ENCODE results near the gene C9orf85.
A peak's percentile ranks its signal among the peaks of the same experiment; 100 is the strongest.
"Not testable (repeated sequence)": the region's sequence is repeated elsewhere in the genome, so short reads cannot be mapped to it uniquely, and the experiment has no call there.

C9orf85 gene, protein sequence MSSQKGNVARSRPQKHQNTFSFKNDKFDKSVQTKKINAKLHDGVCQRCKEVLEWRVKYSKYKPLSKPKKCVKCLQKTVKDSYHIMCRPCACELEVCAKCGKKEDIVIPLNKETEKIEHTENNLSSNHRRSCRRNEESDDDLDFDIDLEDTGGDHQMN

DNA sequence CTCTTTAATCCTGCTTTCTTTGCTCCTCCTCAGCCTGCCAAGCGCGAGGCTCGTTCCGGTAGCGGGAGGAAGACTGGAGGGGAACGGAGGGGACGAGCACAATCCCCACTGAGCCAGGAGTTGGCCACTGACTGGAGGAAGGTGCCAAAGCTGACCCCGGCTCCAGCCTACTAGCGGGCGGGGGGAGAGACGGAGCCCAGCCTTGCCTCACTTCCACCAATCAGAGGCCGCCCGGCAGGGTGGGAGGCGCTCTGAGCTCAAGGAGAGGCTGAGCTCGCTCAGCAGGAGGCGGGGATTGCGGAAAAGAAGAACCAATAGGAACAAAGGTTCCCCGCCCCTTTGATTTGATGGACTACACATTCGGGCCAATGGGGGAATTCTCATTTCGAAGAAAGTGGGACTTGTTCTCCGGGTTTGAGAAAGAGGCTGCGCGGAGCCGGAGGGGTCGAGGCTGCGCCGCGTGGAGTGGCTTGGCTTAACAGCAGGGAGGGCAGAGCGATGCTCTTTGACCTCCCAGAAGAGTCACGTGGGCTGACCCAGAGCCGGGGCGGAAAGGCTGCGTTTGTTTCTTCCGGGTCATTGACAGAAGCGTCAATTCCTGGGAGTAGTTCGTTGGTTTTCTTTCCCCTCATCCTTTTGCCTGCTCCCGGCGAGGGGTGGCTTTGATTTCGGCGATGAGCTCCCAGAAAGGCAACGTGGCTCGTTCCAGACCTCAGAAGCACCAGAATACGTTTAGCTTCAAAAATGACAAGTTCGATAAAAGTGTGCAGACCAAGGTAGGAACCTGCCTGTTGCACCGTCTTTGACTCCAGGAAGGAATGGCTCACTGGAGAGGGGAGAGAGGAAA, at the start of gene C9orf85, which contains the start of gene ABHD17B:
Gene C9orf85, plus strand, starts transcription at position 579 of the 847 bp plus-strand sequence. Its CDS starts 96 bp downstream, at position 675.
Gene ABHD17B, minus strand, starts transcription at position 133 of the 847 bp plus-strand sequence. CDS start 36,113 bp downstream, outside the sequence.
- peak; percentile 97 for DNase-seq

DNA sequence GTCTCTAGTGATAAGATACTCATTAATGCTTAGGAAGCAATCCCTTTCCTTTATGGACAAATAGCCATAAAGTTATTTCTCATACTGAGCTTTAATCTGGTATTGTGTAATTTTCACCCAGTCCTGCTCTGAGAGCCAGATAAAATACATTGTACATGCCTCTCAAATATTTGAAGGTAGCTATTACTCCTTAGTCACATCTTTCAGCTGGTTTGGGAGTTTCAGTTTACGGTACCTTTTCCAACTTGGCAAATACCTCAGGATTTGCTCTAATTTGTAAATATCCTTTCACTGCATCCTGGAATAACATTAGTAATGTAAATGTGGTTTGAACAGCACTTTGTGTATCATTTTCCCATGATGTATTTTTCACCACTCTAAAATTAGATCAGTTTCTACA, 47.8 kb upstream of the C9orf85 start:
- no peak for DNase-seq

DNA sequence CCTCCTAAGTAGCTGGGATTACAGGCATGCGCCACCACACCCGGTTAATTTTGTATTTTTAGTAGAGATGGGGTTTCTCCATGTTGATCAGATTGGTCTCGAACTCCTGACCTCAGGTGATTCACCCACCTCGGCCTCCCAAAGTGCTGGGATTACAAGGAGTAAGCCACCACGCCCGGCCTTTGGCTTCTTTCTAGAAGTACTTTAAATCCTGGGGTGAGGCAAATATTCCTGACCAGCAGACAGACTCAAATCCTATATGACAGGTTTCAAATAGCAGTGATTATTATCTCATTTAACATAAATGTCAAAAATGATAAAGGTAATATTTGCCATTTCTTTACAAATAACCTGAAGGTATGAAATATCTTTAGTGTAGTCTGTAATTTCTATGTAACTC, 36.1 kb upstream of the C9orf85 start:
- DNase-seq: no peak

DNA sequence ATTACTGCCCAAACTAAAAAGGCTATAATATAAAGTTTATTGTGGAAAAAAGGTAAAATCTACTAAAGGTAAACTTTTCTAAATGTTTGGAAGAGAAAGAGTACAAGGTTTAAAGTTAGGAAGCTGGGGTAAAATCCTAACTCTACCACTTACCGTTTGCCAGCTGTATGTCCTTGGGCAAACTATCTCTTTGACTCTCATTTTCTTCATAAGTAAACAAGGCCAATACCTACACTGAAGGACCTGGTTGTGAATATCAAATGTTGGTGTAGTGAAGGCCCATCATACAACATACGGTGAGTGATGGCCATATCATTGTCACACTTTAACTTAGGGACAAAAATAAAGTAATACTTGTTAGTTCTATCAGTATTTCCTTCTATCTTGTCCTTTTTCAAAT, 35.3 kb upstream of the C9orf85 start:
- DNase-seq: no peak

DNA sequence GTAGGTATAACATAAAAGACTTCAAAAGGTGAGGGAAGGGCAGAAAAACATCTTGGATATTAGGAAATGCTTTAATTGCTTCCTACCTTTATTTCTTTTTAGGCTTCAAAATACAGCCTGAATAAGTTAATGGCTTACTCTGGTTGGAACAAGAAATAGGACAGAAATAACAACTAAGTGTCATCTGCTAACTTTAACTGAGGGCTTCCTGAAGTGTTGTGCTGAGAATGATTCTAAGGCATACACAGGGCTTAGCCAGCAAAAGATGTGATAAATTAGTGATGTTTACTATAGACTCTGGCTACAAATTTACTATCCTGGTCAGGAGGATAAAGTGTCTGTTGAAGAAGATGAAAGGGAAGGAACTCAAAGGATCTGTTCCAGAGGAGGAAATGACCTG, 34.6 kb upstream of the C9orf85 start:
- no peak for DNase-seq

DNA sequence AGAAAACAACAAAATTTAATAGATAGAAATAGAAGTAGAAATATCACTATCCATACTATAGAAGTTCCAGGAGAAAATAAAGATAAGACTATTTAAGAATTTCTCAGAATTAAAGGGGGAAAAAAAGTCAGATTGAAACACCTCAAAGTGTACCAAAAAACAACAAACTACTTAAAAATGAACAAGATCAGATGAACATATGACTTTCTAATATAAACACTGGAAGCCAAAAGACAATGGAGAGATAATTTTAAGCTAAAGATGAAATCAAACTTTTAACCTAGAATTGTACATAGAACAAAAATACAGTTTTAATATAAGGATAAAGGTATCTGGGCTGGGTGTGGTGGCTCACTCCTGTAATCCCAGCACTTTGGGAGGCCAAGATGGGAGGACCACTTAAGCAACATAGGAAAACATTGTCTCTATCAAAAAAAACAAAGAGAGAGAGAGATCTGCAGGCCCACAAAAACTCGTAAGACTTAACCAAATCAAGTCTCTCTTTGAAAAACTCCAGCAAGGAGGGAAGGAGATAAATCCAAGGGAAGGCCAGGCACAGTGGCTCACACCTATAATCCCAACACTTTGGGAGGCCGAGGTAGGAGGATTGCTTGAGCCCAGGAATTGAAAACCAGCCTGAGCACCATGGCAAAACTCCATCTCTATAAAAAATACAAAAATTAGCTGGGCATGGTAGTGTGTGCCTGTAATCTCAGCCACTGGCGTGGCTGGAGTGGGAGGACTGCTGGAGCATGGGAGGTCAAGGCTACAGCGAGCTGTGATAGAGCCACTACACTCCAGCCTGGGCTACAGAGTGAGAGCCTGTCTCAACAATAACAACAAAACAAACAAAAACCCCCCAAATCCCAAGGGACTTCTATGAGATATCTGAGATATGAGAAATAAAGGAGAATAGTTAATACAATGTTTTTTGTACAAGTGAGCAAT, 32.8 kb upstream of the C9orf85 start:
- DNase-seq: no peak

DNA sequence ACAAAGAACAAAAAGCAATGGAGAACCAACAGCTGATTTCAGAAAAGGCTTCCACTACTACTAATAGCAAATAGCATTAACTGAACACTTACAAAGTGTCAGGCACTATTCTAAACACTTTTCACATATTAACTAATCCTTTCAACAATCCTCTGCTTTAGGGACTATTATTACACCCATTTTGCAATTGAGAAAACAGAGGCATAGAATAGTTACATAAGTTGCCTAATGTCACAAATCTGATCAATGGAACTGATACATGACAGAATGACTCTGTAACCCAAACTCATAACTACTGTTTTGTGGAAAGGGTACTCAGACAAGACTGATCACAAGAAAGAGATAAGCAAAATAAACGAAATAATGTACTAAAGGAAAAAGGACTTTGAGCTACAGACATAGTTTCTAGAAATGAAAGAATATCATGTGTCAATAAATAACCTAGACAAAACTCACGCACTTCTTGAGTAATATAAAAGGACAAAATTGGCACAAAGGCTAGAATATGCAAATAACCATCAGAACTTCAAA, 31.7 kb upstream of the C9orf85 start:
- DNase-seq: no peak

DNA sequence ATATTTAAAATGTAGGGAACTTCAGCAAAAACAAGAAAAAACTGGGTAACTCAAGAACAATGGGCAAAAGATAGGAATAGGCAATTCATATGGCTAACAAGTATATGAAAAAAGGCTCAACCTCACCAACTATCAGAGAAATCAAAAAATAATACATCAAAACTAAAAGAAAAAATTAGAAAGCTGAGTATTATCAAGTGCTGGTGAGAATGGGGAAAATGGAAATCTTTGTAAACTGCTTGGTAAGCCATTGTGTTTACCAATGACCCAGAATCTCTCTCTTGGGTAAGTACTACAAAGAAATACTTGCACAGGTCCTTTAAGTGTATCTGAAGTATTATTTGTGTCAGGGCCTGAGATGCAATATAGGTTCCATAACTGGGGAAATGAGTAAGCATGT, 27.4 kb upstream of the C9orf85 start:
- DNase-seq: no peak

DNA sequence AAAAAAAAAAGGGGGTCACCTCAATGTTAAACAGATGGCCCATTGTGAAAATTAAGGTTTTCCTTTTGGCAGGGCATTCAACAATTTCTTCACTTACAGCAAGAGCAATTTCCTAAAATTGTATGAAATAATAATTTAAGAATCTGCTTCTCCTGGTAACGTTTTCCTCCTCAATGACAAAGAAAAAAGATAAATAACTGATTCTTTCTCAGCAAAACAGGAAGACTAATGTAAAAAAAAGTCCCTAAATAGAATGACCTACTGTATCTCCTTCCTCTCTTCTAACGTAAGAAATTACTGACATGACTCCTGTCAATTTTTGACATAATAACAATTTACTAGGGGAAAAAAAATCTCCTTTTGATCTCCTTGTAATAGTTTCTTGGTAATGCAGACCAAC, 26.0 kb upstream of the C9orf85 start:
- DNase-seq: no peak

DNA sequence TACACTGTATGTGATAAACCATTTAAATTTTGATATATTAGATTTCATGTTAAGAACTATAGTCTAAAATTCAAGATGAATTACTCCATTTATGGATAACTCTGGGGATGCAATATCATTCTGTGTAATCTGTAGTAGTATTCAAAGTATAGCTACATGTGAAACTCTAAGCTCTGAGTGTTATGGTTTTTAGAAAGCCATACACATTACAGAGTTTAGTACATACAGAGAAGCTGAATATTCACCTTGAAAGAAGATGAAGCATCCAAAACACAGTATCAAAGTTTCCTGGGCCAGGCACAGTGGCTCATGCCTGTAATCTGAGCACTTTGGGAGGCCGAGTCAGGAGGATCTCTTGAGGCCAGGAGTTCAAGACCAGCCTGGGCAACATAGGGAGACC, 25.4 kb upstream of the C9orf85 start:
- no peak for DNase-seq

DNA sequence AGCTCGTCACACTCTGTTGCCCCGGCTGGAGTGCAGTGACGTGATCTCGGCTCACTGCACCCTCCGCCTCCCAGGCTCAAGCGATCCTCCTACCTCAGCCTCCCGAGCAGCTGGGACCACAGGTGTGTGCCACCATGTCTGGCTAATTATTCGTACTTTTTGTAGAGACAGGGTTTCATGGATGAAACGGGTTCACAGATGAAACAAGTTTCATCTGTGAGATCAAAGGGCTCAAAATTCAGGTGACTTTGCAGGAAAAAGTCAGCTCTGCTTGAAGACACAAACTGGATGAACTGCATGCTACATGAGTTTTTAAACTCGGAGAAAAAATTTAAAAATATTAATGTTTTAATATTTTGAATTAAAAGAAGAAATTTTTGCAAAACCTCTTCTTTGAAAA, 24.9 kb upstream of the C9orf85 start:
- no peak for DNase-seq

DNA sequence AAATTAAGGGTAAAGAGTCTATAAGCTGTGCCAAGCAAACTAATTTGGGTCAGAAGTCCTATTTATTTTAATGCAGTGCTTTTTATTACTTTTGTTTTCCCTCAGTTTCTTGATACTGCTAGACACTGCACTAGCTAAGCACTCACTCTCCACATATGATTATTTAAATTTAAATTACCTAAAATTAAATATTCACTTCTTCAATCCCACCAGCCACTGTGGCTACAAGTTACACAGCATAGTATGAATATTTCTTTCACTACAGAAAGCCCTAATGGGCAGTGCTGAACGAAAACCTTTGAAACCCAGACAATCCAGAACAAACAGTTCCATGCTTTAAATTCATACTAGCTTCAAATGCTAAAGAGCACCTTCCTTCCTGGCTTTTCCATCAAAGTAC, 24.1 kb upstream of the C9orf85 start:
- DNase-seq: no peak

DNA sequence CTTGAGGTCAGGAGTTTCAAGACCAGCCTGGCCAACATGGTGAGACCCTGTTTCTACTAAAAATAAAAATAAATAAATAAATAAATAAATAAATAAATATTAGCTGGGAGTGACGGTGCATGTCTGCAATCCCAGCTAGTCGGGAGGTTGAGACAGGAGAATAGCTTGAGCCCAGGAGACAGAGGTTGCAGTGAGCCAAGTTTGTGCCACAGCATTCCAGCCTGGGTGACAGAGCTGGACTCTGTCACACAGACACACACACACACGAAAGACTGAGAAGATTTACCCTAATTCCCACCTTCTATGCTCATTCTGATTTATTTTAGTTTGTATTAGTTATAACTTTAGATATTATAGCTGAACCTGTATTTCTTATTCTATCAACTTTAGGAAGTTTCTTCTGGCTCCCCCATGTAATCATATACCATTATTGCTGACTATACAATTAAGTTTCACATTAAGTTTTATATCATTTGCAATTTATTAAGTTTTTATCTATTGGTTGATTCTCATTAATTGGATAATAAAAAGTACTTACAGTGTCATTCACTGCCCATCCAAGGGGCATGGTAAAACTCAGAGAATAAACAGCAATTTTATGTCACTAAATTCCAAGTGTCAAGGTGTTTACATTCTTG, 21.3 kb upstream of the C9orf85 start:
- DNase-seq: no peak

DNA sequence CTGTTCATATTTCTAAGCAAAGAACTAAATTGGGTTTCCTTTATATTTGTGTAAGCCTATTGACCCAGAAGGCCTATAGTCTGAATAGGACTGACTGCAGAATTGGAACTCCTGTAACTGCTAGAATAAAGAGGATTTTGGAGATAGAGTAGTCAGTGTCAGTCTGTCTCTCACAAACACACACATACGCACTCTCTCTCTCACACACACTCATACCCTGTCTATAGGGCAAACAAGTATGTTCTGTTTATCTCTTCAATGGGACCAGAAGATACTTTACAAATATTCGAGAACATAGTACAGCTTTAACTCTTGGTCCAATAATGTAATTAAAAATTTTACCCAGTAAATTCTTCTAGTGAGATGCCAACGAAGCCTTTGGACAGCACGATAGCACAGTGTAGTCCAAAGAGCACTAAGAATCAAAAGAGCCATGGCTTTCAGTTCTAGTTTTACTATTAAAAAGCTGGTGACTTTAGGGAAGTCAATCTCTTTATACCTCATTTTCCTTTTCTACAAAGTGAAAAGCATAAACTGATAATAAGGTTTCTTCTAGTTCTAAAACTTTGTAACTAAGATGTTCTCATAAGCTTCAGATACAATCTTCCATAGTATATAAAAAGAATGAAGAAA, 19.8 kb upstream of the C9orf85 start:
- no peak for DNase-seq

DNA sequence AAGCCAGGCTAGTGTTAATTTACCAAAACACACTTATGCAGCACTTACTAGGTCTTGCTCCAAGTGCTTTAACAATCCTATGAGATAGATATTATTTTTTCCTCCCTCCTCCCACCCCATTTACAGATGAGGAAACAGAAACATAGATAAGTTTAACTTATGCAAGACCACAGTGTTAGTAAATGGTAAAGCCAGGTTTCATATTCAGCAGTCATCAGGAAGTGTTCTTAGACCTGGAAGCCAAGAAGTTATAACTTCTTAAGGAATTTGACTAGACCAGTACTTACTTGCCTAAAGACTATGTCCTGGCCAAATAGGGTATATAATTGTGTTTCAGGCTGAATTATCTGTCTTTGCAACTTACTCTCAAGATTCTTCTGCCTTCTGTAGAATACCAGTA, 16.3 kb upstream of the C9orf85 start:
- DNase-seq: no peak

DNA sequence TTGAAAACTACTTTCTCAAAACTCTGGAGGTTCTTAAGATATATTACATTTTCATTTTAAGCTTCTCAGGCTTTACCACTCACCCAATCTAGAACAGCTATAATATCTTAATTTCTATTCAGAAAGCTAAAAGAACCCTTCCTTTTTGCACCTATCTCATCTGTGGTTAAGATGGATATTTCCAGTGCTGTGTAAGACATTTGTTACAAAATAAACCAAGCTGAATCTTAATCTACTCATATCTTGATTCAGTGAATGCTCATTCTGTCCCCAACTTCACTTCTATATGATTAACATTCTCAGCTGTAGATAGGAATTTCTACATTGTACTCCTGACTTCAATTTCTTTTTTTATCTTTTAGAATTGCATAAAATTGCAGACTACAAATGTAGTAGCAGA, 15.5 kb upstream of the C9orf85 start:
- DNase-seq: no peak

DNA sequence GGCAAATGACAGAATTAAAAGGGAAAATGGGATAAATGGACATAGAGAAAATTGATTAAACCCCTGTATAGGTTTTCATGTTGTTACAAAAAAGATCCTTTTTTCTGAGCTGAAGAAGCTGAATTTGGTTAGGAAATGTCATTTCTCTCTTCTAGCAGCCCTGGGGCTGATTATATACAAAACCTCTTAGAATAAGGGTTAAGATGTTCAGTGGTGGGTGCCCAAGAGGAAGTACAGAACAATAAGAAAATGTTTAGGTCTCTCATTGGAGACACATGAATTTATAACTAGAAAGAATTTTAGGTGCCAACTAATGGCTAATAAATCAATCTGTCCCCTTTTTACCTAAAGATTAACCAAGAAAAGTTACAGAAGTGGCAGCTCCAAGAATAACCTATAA, 14.7 kb upstream of the C9orf85 start:
- no peak for DNase-seq

DNA sequence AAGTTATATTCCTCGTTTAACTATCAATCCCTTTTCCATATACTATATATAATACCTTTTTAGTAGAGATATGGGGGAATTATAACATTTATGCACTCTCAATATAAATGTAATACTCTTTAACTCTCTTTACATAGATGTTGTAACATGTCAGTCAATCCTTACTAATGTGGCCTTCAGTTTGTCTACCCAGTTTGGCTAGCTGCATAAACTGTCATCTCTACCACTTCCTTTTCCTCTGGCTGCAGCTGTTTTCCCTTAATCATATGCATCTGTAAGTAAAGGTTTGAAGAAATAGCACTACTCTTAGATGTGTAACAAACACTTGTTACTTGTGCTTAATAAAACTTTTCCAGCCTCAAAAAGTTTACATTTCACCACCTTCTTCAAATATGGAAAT, 13.9 kb upstream of the C9orf85 start:
- no peak for DNase-seq

DNA sequence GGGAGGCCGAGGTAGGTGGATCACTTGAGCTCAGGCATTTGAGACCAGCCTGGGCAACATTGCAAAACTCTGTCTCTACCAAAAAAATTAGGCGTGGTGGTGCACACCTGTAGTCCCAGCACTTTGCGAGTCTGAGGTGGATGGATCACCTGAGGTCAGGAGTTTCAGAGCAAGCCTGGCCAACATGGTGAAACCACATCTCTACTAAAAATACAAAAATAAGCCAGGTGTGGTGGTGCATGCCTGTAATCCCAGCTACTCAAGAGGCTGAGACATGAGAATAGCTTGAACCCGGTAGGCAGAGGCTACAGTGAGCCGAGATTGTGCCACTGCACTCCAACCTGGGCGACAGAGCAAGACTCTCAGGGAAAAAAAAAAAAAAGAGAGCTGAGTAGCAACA, 12.7 kb upstream of the C9orf85 start:
- not testable (repeated sequence) for DNase-seq

DNA sequence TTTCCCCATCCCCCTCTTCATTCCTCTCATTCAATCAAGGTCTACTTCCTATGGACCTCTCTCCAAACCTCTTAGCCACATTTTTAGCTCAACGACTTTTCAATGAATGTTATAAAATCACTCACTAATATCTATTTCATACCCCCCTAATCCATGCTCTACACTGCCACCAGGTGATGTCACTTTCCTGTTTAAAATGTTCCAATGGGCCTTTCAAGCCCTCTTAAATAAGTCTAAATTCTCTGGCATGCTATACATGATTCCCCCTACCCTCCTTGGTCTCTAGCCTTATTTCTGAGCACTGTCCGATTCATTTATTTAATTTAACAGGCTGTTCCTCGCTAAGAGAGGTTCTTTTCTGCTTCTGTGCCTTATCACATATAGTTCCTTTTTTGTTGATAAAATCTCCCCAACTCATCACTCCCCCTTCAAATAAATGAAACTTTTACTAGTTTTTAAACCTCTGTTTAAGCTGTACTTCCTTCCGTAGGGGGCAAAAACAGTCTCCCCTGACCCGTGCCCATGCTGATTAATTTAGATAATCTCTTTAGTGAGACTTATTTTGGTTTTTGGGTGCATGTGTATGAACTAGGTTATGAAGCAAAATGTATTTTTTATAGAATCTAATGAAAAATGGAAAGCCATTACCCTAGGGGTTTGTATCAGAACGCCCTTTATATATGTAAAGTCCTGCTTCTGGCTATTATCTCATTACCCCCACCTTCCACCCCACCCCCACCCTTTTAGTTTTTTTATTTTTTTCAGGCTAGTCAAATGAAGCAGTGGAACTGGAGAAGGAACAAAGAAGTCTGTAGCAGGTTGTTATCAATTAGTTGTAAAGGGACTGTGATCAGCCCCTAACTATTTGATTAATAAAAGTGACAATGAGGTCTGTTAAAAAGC, 9.5 kb upstream of the C9orf85 start:
- no peak for DNase-seq

DNA sequence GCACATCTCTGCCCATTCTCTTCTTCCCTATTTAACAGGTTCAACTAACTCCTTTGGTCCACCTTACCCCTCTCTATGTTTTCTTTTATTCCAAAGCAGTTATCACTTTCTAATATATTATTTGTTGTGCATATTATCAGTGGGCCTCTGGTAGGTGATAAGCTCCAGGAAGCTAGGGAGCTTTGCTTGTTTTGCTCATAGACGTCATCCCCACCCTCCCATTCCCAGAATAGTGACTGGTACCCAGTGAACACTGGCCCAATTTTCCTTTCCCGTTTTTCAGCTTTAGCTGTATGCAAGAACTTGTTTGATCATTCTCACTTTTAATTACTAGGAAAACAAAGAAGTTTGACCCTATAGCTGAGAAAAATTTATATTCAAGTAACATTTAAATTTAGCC, 7.4 kb upstream of the C9orf85 start:
- DNase-seq: no peak

All from NCI-H1048 (cell line).